ENCODE data around the gene JPH3.

JPH3 gene

DNA sequence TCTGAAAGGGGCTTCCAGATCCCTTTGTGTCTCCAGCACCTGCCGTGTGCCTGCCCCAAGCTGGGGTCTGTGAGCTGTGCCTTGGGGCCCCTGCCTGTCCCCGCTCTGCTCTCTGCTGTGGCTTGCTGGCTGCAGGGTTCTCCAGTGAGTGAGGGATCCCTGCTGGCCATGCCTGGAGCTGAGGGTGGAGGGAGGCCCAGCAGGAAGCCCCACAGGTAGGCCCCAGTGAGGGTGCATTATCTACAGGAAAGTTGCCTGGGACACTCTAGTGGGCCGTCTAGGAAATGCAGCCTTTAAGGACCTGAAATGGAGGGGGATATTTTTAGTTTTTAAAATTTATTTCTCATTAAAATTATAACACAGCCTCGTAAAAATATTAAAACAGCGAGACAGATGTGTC, 50.9 kb downstream of the JPH3 start:
- TF ChIP-seq CTCF (IDR thresholded peaks at IDR 0.05), result peak; percentile 50; the same call in 1 of the 2 replicates

GRCh38 chr16:87654826-87655225, 52.5 kb downstream of the JPH3 start:
- no peak for TF ChIP-seq CTCF (IDR thresholded peaks at IDR 0.05)

GRCh38 chr16:87656328-87656727, 54.0 kb downstream of the JPH3 start:
- no peak for TF ChIP-seq CTCF (IDR thresholded peaks at IDR 0.05)

- TF ChIP-seq CTCF (IDR thresholded peaks at IDR 0.05), result no peak
These were observed 55.4 kb downstream of the JPH3 start for GRCh38 chr16:87657621-87658192.

DNA sequence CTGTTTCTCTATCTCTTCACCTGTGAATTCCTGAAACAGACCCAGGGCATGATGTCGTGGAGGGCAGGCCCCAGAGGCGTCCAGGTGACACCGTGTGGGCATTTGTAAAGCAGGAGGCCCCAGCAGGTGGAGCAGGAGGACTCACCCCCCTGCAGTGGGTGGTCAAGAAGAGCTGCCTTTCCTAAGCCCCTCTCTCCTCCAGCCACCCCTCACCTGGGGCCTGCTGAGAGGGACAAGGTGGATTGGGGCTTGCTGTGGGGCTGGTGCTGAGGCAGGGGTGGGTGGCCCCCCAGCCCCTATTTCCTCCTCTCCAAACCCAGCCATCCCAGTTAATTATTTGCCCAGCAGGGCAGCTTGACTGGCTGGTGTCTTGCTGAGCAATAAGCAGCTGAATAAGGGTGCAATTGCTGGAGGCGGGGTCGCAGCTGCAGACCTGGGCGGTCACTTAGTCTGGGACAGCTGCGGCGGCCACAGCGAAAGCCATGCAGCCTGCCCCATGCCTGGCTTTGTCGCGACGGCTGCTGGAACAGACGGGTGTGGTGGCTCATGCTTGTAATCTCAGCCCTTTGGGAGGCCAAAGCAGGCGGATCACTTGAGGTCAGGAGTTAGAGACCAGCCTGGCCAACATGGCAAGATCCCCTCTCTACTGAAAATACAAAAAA, 56.4 kb downstream of the JPH3 start:
- TF ChIP-seq CTCF (IDR thresholded peaks at IDR 0.05), result no peak

DNA sequence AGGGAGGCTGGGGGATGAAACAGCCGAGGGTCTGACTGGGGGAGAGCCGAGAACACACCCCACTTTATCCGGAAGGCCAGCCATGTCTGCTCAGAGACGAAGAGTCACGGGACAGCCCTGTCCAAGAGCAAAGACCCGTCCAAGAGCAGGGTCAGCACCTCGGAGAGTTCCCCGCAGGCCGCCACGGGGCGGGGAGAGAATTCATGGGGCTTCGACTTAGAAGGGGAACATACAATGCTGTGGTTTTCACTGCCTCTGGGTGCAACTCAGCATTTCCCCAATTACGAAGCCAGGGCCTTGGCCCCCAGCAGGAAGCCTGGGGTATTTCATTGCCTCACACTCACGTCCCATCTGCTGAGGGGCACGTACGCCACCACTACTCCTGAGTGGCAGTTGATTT, 59.3 kb downstream of the JPH3 start:
- no peak for TF ChIP-seq CTCF (IDR thresholded peaks at IDR 0.05)

GRCh38 chr16:87662254-87663204, 60.2 kb downstream of the JPH3 start:
- TF ChIP-seq CTCF (IDR thresholded peaks at IDR 0.05), result no peak
